GM04504 (cell line): ENCODE results near the gene RASSF4.

Experiments
- DNase-seq: peaks from one replicate; pipeline ENCODE4 v3.0.0-alpha.2; 2012; ENCODE audit warnings: low read depth

RASSF4 gene

DNA sequence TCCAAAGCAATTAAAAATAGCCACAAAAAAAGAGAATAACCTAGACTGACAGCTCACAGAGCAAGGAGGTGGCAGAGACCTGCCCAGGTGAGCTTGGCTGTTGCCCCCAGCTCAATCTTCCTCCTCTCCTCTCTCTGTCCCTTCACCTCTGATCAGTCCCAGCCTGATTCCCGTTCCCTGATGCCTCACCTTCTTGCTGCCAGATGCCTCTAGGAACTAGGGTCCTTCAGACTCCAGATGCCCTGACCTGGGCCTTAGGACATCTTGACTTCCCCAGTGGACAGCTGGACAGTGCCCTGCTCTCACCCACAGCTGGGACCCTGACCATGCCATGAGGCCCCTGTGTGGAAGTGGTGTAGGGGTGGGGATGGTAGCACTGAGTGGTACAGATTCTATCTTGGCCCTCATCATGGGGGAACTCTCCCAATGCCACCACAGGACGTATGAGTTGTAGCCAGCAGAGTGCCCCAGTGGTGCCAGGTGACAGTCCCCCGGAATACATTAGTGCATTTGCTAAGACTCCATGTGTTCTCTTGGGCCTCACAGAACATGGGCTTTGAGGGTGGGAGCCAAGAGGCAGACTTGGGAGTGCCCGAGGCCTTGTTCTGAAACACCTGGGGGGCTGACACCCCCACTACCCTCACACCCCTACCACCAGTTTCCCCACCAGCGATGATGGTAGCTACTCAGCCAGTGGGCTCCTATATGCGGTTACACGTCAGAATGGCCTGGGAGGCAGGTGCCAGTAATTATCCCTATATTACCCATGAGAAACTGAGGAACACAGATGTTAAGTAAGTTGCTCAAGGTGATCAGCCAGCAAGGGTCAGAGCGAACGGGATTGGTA is 17.0 kb downstream of the RASSF4 start:
- no peak for DNase-seq

DNA sequence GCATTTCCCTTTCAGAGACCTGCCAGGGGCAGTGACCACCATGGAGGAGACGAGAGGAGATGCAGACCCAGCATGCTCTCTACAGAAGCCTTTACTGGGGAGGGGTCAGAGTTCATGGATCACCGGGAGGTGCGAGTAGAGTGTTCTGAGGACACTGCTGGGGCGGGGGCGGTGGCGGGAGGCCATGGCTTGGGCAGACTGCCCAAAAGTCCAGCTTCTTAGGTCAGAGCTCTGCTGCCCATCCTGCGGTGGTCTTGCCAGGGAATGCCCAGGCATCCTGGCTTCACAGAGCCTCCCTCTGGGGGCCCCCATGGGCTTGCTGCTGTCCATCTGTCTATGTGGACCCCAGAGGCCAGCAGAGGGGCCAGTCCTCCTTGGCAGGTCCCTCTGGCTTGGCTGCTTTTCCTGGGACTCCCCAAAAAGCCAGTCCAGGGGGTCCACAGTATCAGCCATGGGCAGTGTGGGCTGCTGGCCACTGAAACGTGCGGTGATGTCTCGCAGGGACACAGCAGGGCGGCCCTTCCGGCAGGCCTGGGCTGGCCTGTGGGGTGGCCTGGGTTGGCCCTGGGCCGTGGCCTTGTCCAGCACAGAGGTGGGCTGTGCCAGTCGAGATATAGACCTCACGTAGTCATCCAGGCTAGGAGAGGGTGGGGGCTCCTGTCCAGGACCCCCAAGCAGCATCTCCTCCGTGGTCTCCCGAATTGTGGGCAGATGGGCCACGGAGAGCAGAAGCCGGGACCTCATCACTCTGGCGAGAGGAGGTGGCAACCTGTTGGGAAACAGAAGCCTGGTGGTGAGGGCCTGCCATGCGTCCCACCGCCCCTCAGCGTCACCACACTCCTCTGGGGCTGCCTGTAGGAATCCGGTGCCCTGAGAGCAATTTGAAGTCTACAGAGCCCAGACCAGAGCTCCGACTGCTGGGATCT is 17.9 kb downstream of the RASSF4 start:
- no peak for DNase-seq

DNA sequence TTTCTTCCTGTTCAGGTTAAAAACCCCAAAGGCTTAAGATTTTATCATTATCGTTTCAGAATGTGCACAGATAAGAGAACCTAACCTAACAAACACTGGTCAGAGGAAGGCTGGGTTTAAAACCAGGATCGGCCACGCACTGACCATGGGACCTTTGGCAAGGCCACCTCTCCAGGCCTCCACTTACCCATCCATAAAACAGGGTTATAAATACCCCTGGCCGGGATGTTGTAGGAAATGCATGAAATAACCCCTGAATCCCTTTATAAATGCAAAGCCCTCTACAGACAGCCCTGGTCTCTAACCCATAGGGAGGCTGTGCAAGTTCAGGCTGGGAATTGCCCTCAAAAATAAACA is 18.6 kb downstream of the RASSF4 start:
- no peak for DNase-seq

DNA sequence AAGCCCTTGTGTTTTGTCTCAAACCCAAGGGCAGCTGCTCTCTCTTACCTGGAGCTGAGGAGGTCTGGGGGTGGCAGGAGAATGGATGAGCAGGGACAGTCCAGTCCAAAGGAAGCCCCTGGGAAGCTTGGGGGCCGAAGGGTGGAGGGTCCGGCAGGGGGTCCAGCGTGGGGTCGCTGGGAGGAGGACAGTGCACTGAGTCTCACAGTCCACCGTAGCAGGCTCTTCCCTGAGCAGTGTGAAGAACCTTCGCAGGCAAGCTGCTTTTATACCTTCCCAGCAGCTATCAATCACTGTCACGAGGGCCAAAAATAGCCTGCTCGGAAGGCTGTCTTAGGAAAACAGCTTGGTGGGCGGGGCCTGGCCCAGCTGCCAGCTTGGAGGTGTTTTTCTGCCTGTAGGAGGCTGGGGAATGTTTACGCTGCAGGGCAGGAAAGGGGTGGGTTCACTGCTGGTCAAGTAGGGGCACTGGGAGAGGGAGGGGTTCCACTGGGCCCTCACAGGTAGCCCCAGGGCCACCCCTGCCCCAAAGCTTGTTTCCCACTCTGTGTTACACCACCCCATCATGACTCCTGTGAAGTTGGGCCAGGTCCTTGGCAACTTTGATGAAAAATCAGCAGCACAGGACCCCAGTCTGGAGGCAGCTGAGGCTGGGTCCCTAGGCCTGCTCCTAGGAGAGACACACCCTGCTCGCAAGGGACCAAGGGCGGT is 19.1 kb downstream of the RASSF4 start, which contains the start of gene DEPP1:
Gene DEPP1 (minus strand): TSS at position 240 of the 711 bp plus-strand sequence. CDS start 779 bp downstream, outside the sequence.
- no peak for DNase-seq

DNA sequence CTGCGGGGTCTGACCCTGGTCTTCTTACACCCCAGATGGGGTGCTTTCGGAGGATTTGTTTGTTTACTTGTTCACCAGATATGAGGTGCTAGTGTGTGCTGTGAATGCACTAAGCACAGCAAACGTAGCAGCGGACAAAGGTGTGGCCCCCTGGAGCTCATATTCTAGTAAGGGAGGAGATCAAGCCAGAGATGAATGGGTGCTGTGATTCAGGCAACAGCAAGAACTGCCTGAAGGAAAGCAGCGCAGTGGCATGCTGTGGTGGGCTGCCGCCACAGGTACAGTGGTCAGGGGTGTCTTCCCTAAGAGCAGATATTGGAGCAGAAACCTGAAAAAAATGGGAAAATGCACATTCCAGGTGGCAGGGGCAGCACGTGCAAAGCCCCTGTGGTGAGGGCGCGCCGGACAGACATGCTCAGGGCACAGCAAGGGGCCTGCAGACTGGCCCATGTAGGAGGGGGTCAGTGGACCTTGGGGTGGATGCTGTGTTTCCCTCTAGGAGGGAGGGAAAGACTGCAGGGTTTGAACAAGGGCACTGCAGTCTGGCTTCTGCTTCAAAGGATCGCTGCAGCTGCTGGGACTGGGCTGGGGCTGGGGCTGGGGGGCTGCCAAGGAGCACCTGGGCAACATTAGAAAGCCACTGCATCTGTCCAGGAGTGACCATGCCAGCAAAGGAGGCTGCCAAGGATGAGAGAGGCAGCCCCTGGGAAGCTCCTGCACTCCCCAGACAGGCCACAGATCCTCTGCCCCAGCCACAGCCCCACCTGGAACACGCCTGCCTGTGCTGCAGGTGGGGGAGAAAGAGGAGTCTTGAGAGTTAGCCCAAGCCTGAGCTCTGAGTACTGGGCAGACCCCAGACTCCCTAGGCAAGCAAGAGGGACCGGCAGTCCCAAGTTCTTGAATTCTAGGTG is 19.9 kb downstream of the RASSF4 start:
- no peak for DNase-seq

DNA sequence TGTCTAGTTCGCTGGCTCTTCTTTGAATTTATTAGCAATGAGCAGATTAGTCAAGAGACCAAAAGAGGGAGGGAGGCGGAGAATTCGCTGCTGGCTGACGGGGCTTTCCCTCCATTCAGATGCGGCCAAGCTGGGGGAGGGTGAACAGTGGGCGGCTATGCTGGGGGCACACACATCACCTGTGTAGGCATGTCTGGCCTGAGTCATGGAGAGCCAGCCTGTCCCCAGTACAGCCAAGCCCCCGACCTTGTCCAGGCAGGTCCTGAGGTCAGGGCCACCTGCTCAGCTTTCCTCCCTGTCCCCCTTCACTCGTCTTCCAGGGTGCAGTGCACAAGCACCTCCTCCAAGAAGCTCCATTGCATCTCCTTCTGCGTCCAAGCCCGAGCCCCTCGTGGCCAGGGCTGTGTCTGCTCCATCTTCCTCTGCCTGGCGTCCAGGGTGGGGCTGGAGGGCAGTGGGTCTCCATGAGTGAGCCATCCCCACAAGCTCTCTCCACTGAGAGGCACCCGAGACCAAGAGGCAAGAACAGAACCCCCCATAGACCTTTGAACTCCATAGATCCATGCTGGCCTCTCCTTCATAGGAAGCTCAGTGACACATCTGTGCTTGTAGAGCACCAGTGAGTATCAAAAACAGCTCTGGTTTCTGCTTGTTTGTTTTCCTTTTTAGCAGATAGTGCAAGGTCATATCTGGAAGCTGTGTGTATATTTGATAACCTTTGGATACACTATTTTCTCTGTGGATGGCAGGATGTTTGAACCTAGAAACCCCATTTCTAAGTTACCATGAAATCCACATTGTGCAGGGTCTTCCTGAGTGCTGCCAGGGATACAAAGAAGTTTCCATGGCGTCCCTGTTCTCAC is 20.9 kb downstream of the RASSF4 start:
- DNase-seq, result no peak

DNA sequence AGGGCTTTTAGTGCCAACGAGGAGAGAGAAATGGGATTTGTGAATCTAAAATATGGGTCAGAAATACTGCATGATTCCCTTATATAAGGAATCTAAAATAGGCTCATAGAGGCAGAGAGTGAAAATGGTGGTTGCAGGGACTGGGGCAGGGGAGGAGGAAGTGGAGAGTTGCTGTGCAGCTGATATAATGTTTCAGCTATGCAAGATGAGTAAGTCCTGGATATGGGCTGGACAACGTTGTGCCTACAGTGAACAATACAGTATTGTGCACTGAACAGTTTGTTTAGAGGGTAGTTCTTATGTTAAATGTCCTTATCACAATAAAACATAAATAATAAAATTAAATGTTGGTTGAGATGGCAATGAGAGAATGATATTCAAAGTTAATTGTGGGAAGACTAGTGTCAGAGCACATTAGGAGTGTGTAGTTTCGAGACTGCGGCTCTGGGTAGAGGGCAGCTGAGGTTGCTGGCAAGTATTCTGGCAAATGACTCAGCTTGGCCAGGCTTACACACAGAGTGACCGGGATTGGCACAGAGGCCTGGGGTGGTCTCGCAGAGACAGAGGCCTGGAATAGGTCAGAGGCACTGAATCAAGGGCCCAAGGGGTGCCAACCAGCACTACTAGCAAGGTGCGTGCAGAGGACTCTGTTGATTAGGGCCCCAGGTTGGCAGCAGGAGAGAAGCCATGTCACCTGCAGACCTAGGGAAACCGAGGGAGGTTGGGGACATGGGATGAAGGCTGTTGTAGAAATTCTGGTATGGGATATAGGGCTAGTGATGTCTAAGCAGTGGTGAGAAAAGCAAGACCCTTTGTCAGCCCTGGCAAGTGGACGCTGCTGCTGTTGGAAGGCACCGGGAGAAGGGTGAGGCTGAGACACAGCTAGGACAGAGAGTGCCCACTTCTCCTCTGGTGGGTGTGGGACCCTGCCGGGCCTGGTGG is 21.8 kb downstream of the RASSF4 start:
- DNase-seq, result peak; percentile 58

DNA sequence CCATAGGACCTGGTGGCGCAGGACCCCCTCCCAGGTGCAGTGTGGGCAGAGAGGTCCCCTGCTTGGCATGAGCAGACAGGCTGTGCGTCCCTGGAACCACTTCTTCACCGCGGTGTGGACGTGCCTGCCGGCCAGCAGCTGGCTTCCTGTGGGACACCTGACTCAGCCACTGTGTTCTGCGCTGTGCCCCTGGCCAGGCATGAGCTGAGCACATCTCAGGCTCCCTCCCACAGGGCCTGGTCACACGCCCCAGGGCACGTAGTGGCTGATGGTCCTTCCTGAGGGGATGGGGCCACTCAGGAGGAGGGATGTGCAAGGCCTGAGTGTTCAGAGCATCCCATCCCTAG is 22.5 kb downstream of the RASSF4 start:
- DNase-seq, result no peak

DNA sequence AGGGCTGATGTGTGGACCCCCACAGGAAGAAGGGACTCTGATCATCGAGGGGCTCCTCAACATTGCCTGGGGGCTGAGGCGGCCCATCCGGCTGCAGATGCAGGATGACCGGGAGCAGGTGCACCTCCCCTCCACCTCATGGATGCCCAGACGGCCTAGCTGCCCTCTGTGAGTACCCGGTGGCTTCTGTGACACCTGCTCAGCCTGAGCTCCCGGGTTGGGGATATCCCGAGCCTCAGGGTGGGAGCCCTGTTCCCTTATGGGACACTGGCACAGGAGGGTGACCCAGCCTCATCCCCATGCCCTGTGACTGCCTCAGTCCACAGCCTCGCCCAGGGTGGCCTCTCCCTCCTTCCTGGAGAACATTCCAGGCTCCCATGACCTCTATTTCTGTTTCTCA is 22.9 kb downstream of the RASSF4 start:
- DNase-seq, result no peak

DNA sequence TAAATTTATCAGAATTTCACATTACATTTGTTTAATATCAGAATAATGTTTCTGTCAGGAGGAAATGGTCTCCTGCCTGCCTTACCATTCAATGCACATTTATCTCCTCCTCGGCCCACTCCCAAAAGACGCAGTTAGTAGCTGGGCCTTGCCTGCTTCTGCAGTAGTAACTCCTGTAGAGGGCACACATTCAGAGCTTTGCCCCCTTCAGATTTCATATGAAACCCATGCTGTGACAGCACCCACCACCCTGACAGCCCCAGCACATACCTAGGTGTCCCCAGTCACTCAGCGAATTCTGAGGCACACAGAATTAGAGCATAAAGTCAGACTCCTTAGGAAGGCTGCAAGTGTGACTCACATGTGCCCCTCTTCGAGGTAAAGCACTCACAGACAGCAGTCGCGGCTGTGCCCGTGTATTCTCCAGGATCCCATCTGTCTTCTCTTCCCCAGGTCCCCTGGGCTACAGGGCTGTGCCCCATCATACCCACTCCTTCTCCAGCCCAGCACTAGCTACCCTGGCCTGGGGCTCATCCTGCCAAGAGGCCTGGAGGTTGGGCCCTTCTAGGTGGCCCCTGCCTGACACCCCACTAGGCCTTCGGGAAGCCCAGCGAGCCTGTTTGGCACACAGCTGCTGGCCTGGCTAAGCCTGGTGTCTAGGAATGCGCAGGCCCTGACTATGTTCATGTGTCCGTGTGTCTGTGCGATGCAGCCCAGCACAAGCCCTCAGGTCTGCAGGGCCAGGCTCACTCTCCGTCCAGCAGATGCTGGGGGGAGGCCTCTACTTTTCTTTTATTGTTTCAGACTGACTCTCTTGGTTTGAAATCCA is 23.7 kb downstream of the RASSF4 start:
- no peak for DNase-seq

DNA sequence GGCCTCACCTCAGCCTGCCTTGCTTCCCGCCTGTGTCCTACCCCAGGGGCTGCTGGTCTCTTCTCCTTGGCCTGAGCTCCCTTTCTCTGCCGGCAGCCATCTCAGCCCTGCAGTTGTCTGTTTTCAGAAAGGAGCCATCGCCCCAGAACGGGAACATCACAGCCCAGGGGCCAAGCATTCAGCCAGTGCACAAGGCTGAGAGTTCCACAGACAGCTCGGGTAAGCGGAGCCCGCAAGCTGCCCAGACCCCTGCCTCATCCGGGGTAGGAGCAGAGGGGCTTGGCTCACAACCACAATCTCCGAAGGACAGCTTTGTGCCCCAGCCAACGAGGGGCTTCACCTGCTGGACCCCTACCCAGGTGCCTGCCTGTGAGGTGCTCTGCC is 24.3 kb downstream of the RASSF4 start:
- no peak for DNase-seq

DNA sequence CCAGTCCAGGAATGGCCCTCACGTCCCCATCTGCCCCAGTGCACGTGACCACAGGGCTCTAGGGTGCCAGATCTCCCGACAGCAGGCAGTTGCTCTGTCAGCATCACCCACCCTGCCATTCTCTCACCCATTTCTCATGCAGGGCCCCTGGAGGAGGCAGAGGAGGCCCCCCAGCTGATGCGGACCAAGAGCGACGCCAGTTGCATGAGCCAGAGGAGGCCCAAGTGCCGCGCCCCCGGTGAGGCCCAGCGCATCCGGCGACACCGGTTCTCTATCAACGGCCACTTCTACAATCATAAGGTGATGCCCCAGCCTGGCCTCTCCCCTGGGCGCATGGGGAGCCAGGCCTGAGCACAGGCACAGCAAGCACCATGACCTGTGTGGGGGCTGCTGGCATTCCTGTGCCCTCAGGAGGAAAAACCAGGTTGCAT is 25.1 kb downstream of the RASSF4 start:
- DNase-seq, result no peak

DNA sequence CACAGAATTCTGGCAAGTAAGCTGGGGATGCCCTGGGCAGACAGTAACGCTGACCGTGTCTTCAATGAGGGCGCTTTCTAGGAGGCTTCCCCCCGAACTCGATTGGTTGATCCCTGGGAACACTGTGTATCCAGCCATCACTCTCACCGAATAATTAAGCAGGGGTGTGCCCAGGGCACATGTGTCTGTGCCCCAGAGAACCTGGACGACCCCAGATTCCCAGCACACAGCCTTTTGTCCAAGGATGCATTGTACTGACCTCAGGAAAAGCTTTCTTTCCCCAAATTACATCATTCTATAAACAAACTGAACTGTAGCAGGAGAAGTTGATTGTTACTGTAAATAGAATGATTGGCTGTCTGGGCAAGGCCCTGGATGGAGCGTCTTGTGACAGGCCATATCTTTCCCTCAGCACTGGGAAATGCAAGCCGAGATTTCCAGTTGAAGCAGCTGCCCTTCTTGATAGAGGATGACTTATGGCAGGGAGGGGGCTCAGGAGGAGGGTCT is 25.6 kb downstream of the RASSF4 start:
- no peak for DNase-seq

DNA sequence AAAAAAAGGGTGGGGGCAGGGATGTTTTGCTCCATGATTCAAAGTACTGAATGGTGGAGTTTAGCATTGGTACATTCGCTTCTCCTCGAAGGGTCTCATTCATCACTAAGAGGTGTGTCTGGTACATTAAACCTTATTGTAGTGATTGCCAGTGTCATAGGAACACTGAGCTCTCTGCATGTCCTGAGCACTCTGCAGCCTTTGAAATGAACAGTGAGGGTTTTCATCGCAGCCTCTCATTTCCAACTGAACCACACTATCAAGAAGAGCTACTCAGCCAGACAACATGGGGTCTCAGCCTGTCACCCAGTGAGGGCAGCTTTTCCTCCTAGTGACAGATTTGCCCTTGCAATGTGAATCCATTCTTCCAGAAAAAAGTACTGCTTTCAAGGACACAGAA is 26.6 kb downstream of the RASSF4 start:
- DNase-seq, result no peak

DNA sequence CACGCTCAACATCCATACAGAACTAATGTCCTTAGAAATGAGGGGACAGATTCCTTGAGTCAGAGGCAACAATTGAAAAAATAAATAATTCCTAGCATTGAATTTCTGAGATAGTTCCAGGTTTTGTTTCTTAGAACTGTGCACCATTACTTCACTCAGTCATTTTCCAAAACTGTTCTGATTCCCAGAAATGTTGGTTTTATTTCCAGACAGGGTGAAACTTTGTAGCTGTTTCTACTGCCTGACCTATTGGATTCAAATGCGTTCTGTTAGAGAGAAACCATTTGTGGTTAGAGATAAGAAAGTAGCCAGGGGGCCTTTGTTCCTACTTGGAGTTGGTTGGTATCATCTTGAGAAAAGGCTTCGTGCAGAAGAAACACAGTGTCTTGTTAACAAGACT is 27.1 kb downstream of the RASSF4 start:
- no peak for DNase-seq

DNA sequence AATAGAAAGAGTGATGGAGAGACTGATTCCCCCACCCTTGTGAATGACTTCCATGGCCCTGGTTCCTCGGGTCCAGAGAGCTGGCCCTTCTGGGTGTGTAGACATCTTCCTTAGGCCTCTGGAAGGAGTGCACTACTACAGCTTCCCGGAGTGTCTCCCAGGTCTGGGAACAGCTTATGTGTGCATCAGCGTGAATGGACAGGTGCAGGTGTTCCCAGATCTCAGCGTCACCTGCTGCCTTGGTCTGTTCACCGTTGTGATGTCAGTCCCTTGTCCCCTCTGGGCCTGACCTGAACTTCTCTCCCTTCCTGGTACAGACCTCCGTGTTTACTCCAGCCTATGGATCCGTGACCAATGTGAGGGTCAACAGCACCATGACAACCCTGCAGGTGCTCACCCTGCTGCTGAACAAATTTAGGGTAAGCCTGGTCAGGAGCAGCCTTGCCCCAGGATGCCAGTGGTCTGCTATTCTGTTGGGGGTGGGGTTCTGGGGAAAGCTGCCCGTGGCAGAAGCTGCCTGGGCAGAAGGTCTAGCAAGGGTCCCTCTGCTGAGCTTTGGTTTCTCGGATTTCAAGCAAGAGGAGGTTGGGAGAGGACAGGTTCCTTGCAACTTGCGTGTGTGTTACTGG is 29.5 kb downstream of the RASSF4 start:
- DNase-seq, result no peak

DNA sequence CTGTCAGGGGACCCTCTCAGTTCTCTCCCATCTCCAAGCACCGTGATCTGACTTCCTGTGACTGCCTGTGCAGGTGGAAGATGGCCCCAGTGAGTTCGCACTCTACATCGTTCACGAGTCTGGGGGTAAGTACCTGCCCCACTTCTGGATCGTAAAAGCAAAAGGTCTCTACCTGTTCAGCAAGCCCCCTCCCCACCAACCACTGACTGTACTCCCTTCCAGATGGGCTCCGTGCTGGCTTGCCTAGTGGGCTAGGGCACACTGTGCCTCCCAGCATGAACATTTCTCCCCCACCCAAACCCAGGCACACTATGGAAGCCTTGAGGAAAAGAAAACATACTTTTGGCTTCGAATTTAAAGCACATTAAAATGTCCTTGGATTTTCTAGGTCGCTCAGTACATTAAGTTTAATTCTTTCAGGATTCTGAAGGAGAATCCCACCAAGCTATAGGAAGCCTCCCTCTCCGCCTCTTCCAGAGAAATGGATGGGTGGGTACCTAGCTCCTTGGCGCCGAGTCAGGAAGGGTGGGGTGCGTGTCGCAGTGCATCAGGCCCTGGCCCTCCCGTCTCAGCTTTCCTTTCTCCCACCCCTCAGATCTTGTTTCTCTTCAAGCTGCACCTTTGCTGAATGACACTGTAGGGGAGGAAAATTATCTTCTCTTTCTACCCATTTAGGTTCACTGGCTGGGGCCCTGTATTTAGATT is 30.1 kb downstream of the RASSF4 start:
- DNase-seq, result no peak
